ENCODE data around the gene CCDC91.
"Not testable (repeated sequence)": the region's sequence is repeated elsewhere in the genome, so short reads cannot be mapped to it uniquely, and the experiment has no call there.

The CCDC91 gene

DNA sequence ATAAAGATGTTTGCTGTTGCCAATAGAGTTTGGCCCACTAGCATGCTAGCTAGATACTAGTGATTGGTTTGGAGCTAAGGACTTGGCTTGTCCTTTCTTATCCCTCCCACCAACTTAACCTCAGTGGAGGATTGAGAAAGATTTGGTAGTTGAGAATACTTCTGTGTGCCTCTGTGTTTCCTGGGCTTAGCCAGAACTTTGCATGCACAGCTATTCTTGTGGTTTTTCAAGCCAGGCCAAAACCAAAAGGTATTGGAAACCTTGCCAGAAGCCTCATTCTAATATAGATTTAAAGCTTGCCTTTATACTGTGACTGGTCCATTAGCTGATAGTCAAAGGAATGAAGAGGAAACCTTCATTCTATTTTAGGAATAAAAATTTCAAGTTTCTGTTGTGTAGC lies 188.5 kb downstream of the CCDC91 start:
- no peak for FAIRE-seq

DNA sequence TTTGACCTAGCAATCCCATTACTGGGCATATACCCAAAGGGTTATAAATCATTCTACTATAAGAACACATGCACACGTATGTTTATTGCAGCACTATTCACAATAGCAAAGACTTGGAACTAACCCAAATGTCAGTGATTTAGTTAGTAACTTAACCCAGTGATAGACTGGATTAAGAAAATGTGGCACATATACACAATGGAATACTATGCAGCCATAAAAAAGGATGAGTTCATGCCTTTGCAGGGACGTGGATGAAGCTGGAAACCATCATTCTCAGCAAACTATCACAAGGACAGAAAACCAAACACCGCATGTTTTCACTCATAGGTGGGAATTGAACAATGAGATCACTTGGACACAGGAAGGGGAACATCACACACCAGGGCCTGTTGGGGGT lies 189.5 kb downstream of the CCDC91 start:
- not testable (repeated sequence) for FAIRE-seq

DNA sequence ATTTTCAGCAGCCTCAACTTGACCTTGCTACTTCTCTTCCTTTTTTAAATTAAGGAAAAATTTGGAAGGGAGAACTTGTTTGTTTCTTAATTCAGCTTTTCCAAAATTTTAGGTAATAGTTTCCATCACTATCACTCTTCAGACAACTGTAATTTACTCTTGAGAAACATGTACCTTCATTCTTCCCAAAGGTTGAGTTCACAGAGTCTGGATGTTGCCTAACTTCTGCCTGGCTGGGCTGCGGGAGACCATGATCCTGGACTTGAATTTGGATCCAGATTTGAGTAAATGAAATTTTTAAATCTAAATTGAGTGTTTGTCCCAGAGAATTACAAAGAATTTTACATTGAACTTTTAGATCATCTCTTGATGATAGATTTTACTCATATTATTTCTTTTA lies 193.1 kb downstream of the CCDC91 start:
- no peak for FAIRE-seq

DNA sequence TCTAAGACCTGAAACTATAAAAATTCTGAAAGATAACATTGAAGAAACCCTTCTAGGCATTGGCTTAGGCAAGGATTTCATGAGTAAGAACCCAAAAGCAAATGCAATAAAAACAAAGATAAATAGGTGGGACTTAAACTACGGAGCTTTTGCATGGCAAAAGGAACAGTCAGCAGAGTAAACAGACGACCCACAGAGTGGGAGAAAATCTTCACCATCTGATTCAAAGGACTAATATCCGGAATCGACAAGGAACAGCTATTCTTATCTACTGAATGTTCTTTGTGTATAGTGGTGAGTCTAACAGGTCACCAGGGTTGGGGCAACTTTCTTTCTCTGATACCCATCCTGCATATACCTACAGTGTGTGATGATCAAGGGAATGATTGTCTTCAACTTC lies 198.6 kb downstream of the CCDC91 start:
- FAIRE-seq, result no peak

DNA sequence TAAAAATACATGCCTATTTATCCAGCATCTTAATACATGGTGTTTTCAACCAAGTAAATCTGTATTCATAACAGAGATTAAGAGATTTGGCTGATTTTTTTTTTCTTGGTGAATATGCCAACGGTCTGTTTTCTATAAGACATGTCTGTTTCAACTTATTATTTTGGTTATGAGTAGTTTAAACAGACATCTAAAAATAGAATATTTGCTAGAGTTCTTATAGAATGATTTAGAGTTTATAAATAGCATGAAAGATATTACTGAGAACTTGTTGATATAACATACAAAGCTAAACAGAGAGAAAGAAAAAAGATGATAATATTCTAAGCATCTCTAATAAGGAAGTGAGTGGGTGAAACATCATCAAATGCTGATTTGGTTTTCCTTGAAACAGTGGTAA lies 199.9 kb downstream of the CCDC91 start:
- no peak for FAIRE-seq

DNA sequence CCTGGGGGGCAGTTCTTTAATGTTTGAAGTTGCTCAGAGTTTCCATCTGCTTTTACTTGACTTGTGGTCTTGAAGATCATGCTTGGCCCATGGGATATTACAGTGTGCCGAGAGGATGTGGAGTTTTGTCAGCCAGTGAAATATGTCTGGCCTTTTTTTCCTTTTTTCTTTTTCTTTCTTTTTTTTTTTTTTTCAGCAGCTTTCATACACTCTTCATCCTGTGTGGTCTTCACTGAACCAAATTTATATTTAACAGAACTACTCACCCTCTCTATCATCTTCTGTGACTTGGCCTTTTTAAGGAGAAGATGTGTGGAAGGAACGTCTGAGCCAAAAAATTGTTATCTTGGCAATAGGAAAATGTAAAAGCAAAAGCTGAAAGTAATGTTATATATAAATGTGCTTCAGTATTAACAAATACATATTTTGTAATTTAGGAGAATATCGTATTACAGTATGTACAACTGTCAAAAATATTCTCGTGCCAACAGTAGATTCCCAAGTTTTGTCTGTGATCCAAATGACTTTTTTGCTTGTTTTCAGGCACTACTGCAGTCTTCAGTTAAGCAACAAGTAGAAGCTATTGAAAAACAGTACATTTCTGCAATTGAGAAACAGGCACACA lies 200.6 kb downstream of the CCDC91 start:
- FAIRE-seq, result peak; percentile 94

DNA sequence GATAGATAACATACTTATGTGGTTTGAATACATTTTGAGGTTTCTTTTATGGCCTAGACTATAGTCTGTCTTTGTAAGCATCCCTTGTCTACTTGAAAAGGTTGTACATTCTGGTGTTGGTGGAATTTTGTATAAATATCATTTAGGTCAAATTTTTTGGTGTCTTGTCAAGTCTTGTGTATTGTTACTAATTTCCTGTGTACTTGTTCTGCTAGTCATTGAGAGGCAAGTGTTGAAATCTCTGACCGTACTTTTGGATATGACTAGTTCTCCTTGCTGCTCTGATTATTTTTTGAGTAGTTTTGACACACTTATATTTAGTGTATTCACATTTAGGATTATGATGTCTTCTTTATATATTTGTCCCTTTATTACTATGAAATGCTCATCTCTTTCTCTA lies 219.6 kb downstream of the CCDC91 start:
- no peak for FAIRE-seq

DNA sequence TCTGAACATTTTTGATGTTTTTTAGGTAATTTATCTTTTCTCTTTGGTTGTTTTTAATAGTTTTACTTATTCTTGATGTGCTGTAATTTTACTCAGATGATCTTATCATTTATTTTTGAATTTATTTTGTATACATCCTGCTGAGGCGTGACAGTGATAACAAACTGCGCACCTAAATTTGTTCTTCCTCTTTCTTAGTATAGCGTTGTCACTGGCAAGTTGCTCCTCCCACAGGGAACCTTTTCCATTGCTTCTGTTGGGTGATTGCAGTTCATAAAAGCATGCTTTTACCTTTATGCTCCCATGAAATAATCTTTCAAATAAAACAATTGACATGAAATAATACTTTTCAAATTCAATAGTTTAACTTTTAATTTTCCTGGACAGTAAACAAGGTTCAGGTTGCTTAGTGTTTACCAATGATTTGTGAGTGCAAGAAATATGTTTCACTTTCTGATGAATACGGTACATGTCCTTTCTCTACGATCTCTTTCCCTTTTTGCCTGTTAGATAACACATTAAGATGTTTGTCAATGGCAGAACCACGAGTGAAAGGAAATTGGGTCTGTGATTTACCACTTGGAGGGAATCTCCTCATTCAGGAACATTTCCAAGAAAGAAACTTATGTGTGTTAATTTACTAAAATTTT lies 223.3 kb downstream of the CCDC91 start:
- no peak for FAIRE-seq

DNA sequence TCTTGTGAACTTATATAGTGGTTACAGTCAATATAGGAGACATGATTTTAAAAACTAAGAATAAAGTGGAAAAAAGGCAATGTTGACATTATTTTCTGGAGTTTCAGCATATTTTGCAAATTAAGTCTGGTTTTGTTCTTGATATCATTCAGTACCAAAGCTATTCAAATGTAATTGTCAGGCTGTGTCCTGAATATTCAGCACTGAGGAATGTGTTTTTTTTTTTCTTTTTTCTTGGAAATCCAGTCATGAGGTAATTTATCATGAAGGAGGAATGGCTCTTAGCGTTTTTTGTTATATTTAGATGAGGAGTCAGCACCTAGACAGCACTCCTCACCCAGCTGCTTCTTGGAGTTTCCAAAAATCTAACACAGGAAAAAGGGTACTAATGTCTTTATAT lies 225.5 kb downstream of the CCDC91 start:
- FAIRE-seq, result no peak

DNA sequence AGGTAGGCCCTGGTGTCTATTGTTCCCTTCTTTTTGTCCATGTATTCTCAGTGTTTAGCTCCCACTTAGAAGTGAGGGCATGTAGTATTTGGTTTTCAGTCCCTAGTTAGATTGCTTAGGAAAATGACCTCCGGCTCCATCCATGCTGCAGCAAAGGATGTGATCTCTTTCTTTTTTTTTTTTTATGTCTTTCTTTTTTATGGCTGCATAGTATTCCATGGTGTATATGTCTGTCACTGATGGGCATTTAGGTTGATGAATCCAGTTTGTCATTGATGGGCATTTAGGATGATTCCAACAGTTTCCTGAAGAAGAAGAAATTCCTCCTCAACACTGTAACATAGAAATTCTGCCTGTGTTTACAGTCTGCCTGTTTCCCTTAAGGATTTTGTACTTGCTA lies 231.1 kb downstream of the CCDC91 start:
- FAIRE-seq, result no peak

DNA sequence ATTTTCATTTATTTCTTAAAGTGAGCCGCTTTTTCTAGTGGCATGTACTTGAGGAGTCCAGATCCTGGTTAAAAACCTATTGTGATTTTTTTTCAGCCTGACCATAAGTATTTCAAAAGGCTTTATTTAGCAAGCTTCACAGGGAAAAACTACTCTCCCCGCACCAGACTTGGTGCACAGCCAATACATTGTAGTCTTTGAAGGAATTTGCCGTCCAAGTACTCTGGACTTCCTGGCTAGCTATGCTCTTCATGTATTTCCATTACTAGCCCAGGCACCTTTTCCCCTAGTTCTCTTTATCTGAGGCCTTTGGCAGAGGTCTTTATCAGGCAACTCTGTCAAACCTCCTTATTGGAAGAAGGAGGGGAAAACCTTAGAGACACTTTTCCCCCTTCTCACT lies 234.7 kb downstream of the CCDC91 start:
- FAIRE-seq, result peak; percentile 4

DNA sequence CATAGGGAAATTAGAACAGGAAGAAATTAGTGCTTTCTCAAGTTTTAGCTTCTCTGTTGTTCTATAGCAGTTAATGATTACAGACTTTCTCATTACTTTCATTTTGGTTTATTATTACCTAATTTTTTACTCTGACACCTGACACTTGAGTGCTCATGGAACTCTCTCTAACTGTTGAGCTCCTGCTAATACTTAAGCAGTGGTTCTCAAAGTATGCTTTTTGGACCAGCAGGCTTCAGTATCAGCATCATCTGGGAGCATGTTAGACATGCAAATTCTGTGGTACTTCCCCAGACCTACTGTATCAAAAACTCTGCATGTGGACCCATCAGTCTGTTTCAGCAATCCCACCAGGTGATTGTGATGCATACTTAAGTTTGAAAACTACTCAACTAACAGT lies 235.3 kb downstream of the CCDC91 start:
- no peak for FAIRE-seq

DNA sequence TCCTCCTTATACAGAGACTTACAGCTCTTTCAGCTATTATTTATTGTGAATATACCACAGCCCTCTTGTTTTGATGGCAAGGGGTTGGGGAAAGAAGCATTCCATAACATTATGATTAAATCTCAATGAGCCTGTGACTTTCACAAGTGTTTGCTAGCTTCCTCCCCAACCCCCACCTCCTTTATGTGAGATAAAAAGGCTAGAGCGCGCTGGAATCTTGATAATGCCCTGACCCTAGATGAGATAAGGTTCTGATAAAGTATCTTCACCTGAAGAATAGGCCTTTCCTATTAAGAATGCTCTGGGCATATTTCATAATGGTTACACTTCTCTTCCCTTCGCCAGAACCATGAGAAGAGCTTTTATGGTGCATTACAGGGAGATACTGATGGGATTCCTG lies 236.8 kb downstream of the CCDC91 start:
- FAIRE-seq, result no peak

DNA sequence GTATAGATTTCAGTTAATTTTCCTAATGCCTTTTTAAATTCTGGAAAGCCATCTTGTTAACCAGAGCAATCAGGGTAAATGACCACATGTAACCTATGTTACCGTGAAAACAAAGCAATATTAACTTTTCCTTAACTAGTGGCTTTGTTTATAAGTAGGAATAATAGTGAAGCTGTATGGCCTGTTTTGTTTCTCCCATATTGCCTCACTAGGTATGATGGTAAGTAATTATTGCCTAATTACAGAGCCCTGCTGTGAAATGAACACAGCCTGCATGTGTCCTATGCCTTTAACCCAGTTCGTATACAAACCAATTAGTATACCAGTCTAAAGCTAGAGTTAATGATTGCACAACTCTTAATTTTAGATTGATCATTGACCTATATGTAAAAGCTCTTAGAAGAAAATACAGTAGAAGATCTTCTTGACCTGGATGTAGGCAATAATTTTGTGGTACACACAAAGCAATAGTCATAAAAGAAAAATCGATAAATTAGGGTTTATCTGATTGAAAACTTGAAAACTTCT lies 249.9 kb downstream of the CCDC91 start:
- FAIRE-seq, result no peak

DNA sequence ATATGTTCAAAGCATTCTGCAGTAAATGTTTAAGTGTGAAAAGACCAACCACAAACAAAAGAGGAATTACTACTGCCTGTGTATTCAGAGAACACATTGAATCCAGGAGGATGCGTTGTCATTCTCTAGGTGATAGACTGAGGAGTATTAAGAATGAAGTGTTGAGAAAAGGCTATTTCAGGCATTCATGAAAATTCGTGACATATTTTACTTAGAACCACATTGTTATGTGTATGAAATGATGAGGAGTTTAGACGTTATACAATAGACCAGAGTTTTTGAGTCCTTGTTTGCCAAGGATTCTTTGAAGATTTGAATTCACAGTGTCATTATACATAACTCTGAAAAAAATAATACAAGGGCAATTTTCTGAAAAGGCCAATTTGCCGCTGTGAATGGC lies 251.8 kb downstream of the CCDC91 start:
- FAIRE-seq, result no peak

DNA sequence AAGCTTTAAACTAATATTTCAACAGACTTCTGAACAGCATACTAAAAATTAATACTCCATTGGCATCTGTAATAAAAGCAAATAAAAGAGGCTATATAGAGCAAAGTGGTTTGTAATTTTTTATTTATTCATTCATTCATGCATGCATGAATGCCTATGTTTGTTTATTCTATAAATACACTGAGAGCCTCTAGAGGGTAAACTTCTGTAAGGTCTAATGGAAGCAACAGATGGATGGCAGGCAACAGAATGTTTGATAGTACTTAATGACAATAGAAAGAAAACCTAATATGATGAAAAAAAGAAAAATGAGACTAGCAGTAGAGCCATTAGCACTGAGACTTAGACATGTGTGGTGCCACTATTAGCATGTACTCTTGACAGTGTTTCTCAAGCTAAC lies 253.1 kb downstream of the CCDC91 start:
- no peak for FAIRE-seq

DNA sequence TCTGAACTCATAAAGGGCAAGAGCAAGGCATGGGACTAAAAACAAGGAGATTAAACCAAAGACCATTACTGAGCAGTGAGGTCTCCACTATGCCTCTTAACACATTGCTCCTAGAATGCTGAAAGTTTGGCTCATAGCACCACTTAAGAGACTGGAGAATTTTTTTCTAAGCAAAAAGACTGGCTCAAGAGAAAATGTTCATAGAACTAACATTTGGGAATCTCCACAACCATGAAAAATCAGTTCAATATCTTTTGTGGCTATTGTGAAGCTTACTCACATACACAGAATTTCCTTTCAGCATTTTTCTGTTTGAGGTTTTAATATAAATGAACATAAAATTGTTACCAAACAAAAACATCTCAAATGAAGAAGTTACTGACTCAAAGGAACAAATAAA lies 255.8 kb downstream of the CCDC91 start:
- peak; percentile 60 for FAIRE-seq

DNA sequence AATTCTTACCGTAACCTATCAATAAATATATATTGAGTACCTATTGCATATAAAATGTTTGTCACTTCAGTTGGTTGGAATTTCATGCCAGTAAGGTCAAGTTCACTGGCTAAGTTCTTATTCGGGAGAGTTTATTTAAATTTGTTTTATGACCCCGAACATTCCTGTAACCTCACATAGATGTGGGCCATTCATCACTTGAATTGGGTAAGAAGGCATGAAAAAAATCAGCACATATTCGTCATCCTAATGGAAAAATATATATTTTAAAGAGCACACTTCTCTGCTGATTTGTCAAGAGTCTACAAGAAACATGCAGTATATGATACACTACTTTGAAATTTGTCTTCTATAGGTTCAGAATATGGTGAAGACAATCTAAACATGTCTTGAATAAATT lies 263.4 kb downstream of the CCDC91 start:
- no peak for FAIRE-seq

DNA sequence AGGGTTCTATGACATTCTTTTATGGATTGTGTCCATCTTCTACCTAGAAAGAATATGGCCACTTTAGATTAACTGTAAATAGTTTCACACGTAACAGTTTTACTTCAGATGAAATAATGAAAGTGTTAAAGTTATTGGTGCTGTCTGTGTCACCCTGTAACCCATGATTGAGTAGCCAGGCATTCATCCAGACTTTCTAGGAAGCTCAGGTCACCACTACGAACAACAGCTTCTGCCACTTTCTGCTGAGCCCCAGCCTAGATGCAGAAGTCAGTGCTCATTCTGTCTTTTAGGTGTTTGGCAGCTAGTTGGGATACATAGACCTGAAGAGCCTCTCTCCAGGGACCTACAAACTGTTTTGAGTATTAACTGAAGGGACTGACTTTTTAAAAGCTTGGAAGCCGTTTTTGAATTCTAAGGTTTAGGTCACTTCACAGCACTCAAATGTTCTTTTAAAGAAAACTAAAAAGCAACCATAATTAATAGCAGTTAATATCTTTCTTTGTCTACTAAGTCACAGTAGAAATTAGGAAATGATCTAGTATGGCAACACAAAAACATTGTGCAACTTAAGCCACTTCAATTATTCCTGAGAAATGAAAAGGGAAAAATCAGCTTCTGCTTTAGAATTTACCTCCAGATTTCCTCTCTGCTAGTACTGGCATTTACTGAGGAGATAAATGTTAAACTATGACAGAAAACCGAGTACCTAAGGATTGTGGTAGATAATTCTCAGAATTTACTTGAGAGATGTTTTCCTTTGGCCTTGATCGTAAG lies 266.9 kb downstream of the CCDC91 start:
- FAIRE-seq, result no peak

DNA sequence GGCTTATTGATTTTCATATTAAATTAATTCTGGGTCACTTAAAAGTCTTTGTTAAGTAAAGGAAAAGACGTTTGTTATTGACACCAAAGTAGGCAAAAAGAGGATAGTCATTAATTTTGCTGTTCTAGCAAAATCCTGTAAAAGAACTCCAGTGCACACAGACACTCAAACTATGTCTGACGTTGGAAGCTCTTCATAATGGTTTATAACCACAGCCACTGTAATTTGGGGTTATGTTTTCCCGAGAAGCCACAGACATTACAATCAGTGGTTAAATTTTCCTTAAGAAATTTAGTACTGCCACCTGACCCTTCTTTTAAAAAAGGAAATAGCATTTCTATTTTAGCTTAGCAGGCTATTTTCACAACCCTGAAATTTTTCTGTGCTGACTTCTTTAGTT lies 267.5 kb downstream of the CCDC91 start:
- FAIRE-seq, result no peak

DNA sequence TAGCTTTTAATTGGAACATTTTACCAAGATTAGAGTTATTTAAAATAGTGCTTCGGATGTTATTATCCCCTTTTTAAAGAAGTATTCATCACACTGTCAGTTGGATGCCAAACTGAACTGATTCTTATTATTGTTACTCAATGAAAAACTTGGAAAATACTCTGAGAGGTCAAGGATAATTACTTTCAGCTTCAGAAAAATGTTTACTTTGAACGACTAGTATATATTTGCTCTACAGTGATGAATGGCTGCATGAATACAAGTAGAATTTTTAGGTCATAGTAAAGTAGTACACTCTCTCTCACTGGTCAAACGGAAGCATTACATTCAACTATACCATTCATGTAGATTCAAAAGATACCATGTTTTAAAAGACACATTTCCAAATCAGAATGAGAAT lies 269.2 kb downstream of the CCDC91 start:
- FAIRE-seq, result no peak

DNA sequence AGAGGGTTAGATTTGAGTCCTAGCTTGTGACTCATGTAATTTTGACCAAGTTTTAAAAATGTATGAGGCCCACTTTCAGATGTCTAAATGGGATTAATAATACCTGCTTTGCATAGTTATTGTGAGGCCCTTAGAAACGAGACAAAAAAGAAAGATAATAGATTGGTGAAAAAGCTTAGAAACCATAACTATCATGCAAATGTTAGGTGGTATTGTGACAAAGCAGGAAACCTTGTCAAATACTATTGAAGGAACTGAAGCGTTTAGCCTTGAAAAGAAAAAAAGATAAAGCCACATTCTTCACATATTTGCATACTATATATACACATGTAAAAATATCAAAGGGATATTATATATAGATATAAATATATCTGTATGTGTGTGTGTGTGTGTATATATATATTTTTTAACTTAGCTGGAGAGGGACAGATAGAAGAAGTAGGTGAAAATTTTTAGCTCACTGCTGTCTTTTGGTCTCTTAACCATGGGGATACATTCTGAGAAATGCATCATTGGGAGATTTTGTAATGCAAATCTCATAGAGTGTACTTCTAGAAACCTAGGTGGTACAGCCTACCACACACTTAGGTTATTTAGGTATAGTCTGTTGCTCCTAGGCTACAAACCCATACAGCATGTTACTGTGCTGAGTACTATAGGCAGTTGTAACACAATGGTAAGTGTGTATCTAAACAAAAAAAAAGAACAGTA lies 270.3 kb downstream of the CCDC91 start:
- FAIRE-seq, result no peak

DNA sequence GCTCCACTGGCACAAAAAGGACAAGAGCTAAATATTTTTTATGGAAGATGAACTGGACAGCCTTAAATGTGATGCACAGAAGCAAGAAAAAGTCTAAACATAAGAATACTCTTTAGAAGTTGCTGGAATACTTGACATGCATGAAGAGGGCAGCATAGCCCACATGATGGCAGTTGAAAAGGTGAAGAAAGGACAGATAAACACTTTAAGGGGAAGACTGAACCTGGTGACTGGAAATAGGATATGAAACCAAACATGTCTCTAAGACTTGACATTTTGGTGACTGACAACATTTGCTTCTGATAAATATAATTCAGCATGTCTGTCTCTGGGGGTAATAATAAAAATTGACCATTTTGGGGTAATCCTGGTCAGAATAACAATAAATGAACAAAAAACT lies 273.1 kb downstream of the CCDC91 start:
- no peak for FAIRE-seq

All from endometrium (tissue), 2 donors.